Astrocyte (in vitro differentiated cells and primary cell): ENCODE measurements around the gene PTPRO.

ENCODE experiments used
- EZH2 ChIP-seq: IDR thresholded peaks from 2 replicates; pipeline ENCODE4 v1.6.1; 2012; ENCODE audit warnings: mild to moderate bottlenecking, low read length, inconsistent platforms; ENCODE audit not compliant: insufficient read depth
- TF ChIP-seq, protein P1 (sequence below): IDR thresholded peaks from 2 replicates; pipeline ENCODE4 v1.5.1; 2011; ENCODE audit warnings: low read depth, mild to moderate bottlenecking, inconsistent platforms, low read length, moderate library complexity; ENCODE audit not compliant: insufficient read depth

DNA sequence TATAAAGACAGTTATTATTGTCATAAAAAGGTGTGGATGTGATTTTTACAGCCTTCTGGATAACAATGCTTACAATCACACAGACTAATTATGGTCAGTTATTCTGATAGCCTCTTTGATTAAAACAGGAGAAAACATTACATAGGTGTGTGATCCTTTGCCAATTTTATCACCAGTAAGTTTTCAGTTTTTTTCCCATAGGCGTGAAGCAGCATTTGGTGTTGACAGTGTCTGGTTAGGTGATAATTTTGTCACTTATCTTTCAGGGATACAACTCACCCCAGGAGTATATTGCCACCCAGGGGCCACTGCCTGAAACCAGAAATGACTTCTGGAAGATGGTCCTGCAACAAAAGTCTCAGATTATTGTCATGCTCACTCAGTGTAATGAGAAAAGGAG is 258.1 kb downstream of the PTPRO start:
- TF ChIP-seq, protein P1, sequence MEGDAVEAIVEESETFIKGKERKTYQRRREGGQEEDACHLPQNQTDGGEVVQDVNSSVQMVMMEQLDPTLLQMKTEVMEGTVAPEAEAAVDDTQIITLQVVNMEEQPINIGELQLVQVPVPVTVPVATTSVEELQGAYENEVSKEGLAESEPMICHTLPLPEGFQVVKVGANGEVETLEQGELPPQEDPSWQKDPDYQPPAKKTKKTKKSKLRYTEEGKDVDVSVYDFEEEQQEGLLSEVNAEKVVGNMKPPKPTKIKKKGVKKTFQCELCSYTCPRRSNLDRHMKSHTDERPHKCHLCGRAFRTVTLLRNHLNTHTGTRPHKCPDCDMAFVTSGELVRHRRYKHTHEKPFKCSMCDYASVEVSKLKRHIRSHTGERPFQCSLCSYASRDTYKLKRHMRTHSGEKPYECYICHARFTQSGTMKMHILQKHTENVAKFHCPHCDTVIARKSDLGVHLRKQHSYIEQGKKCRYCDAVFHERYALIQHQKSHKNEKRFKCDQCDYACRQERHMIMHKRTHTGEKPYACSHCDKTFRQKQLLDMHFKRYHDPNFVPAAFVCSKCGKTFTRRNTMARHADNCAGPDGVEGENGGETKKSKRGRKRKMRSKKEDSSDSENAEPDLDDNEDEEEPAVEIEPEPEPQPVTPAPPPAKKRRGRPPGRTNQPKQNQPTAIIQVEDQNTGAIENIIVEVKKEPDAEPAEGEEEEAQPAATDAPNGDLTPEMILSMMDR = no peak
- TF ChIP-seq EZH2 = no peak
